PC-3 (cell line): Measurements from ENCODE around the gene ADAMTS6. TPM values are rescaled to one million over a fixed set of nuclear protein-coding genes. Genes with fewer than 3 reads are reported as not detected.

Experiments used
- ATAC-seq: fragments of 200-7000 bp; cut with Tn5 transposase; 2 replicates; pipeline ENCODE4 v1.9.1; 2020; ENCODE audit warnings: mild to moderate bottlenecking, moderate library complexity
- BruUV-seq: library from RNA; stranded (reverse); fragments of 400-500 nt; replicated peaks from 2 replicates; lab custom pipeline; 2021; lab: Mats Ljungman, UMichigan
- CTCF ChIA-PET: fragments of 300-600 bp; sonication (Branson Sonifier 250); formaldehyde crosslinking; loops from one replicate; lab custom pipeline; 2022; ENCODE audit warnings: antibody characterized with exemption; lab: Charles Lee
- POLR2A ChIA-PET: fragments of 300-600 bp; sonication (Branson Sonifier 250); formaldehyde crosslinking; loops from one replicate; lab custom pipeline; 2022; ENCODE audit warnings: antibody characterized with exemption; ENCODE audit not compliant: unreplicated experiment; lab: Charles Lee
- DNase-seq: peaks from one replicate; pipeline ENCODE4 v3.0.0-alpha.2; 2015
- H2AFZ ChIP-seq: fragments of 300-600 bp; sonication (generic); 2 replicates; pipeline ENCODE4 v1.6.0; 2016; ENCODE audit warnings: antibody characterized with exemption, low read length
- H3F3A ChIP-seq: fragments of 300-600 bp; sonication (generic); one replicate; pipeline ENCODE4 v1.6.0; 2017; ENCODE audit warnings: antibody characterized with exemption, low read length, control low read depth, mild to moderate bottlenecking; ENCODE audit not compliant: unreplicated experiment
- H3K27ac ChIP-seq: fragments of 300-600 bp; sonication (generic); 2 replicates; pipeline ENCODE4 v1.5.1; 2016; ENCODE audit warnings: mild to moderate bottlenecking, low read length
- H3K27me3 ChIP-seq: fragments of 300-600 bp; sonication (generic); 2 replicates; pipeline ENCODE4 v1.6.1; 2016; ENCODE audit warnings: low read length, mixed read lengths
- H3K36me3 ChIP-seq: fragments of 300-600 bp; sonication (generic); 2 replicates; pipeline ENCODE4 v1.6.1; 2016; ENCODE audit warnings: low read depth, mixed run types, low read length, mixed read lengths
- H3K4me1 ChIP-seq: fragments of 300-600 bp; sonication (generic); 2 replicates; pipeline ENCODE4 v1.5.1; 2016; ENCODE audit warnings: low read length; ENCODE audit not compliant: insufficient read depth
- H3K4me2 ChIP-seq: fragments of 300-600 bp; sonication (generic); 2 replicates; pipeline ENCODE4 v1.6.0; 2016; ENCODE audit warnings: low read length
- H3K4me3 ChIP-seq: fragments of 300-600 bp; sonication (generic); 2 replicates; pipeline ENCODE4 v1.5.1; 2016; ENCODE audit warnings: mild to moderate bottlenecking, low read length, mixed read lengths
- H3K79me2 ChIP-seq: fragments of 300-600 bp; sonication (generic); 2 replicates; pipeline ENCODE4 v1.6.1; 2017; ENCODE audit warnings: low read length, mixed read lengths
- H3K9ac ChIP-seq: fragments of 300-600 bp; sonication (generic); 2 replicates; pipeline ENCODE4 v1.6.0; 2016; ENCODE audit warnings: mild to moderate bottlenecking, low read length
- H3K9me2 ChIP-seq: fragments of 300-600 bp; sonication (generic); replicated peaks from 2 replicates; pipeline ENCODE4 v1.6.1; 2016; ENCODE audit warnings: mixed run types, low read length, mixed read lengths
- H3K9me3 ChIP-seq: fragments of 300-600 bp; sonication (generic); 2 replicates; pipeline ENCODE4 v1.6.1; 2016; ENCODE audit warnings: low read length, mixed read lengths
- H4K20me1 ChIP-seq: fragments of 300-600 bp; sonication (generic); 2 replicates; pipeline ENCODE4 v1.6.1; 2016; ENCODE audit warnings: low read length, mixed read lengths
- CTCF ChIP-seq: fragments of 300-600 bp; sonication (generic); conservative IDR thresholded peaks from 2 replicates; pipeline ENCODE4 v1.5.1; 2017; ENCODE audit warnings: antibody characterized with exemption, low read depth, mild to moderate bottlenecking, low read length
- EZH2 ChIP-seq: fragments of 300-600 bp; sonication (generic); IDR thresholded peaks from one replicate; pipeline ENCODE4 v1.6.1; 2017; ENCODE audit warnings: antibody characterized with exemption, mild to moderate bottlenecking, low read length; ENCODE audit not compliant: unreplicated experiment
- EZH2phosphoT487 ChIP-seq: fragments of 300-600 bp; sonication (generic); IDR thresholded peaks from 2 replicates; pipeline ENCODE4 v1.6.1; 2018; ENCODE audit warnings: mild to moderate bottlenecking, antibody characterized with exemption, low read length, borderline replicate concordance
- intact Hi-C: fragments of 100-400 bp; cut with micrococcal nuclease; formaldehyde crosslinking; loops from 2 replicates; pipeline ENCODE4 v1.9.0; 2023
- total RNA-seq: library from RNA; depleted of rRNA; stranded (reverse); fragments of >200 nt; gene quantifications from 2 replicates; pipeline ENCODE4 v1.2.3, GENCODE V29; 2014

The ADAMTS6 gene
- total RNA-seq, 1 experiment from 2014 or later = 1.7 TPM

- H3K4me3 ChIP-seq = no peak overlapping the region
- TF ChIP-seq CTCF = no peak
- no peak for TF ChIP-seq EZH2phosphoT487
- no peak for TF ChIP-seq EZH2
- no peak for DNase-seq
- no peaks in the 10 kb centered on the region for H4K20me1 ChIP-seq
- no peaks in the 10 kb centered on the region for H3K9me2 ChIP-seq
- BruUV-seq = no TSS peak
- intact Hi-C loops = no loop called here
- no peaks in the 10 kb centered on the region for H3K9me3 ChIP-seq
- H3K4me2 ChIP-seq = no peak overlapping the region
- no peak overlapping the region for H3K9ac ChIP-seq
- H3F3A ChIP-seq = no peaks in the 10 kb centered on the region
- no peak for ATAC-seq
- ChIA-PET CTCF (no interaction called here), POLR2A (no interaction called here)
- H3K27me3 ChIP-seq = no peaks in the 10 kb centered on the region
- H3K36me3 ChIP-seq = no peaks in the 10 kb centered on the region
- peaks cover 5% of the 10 kb centered on the region; the same call in 1 of the 2 replicates for H3K4me1 ChIP-seq
- no peak overlapping the region for H3K27ac ChIP-seq
- no peak overlapping the region for H2AFZ ChIP-seq
- H3K79me2 ChIP-seq = no peaks in the 10 kb centered on the region
Measured at GRCh38 chr5:65105301-65105700, 376.4 kb downstream of the ADAMTS6 start.

- POLR2A ChIA-PET = no interaction called here
Measured at GRCh38 chr5:65104831-65105230, 376.9 kb downstream of the ADAMTS6 start.

More at GRCh38 chr5:65104831-65105230, 376.9 kb downstream of the ADAMTS6 start:
- Histone ChIP-seq H2AFZ (no peak overlapping the region), H3K4me2 (no peak overlapping the region), H3F3A (no peaks in the 10 kb centered on the region), H3K4me3 (no peak overlapping the region), H3K9me3 (no peaks in the 10 kb centered on the region), H3K9me2 (no peaks in the 10 kb centered on the region), H3K36me3 (no peaks in the 10 kb centered on the region), H3K4me1 (peaks cover 5% of the 10 kb centered on the region; the same call in 1 of the 2 replicates), H3K79me2 (no peaks in the 10 kb centered on the region), H3K9ac (no peak overlapping the region), H3K27me3 (no peaks in the 10 kb centered on the region), H3K27ac (no peak overlapping the region), H4K20me1 (no peaks in the 10 kb centered on the region)
- TF ChIP-seq EZH2 (no peak), EZH2phosphoT487 (no peak), CTCF (no peak)
- no peak for DNase-seq
- intact Hi-C loops = loop anchor here (5.0 kb wide), 4 partner anchors 57 to 293 kb away; no protein-coding TSS in a partner anchor
- CTCF ChIA-PET = no interaction called here
- no TSS peak for BruUV-seq
- ATAC-seq = no peak
